ENCODE results near the gene SIN3A.

GRCh38 chr15:75368689-75369239 lies 82.7 kb downstream of the SIN3A start:
- TF ChIP-seq POLR2A (IDR thresholded peaks at IDR 0.05; ENCODE audit: low read length) (no peak), GATA1 (IDR thresholded peaks at IDR 0.05; ENCODE audit: low read depth, low read length) (no peak)

All from erythroblast (primary cell).